C4-2B (cell line): ENCODE results near the gene MFN2.

ENCODE experiments used
- H3K27ac ChIP-seq: fragments of 450-650 bp; 2 replicates; pipeline ENCODE4 v1.5.1; 2017
- CTCF ChIP-seq: fragments of 450-650 bp; conservative IDR thresholded peaks from 2 replicates; pipeline ENCODE4 v1.5.1; 2017; ENCODE audit warnings: mild to moderate bottlenecking
- ZFX ChIP-seq: fragments of 450-650 bp; IDR thresholded peaks from 2 replicates; pipeline ENCODE4 v1.6.1; 2017

MFN2 gene

DNA sequence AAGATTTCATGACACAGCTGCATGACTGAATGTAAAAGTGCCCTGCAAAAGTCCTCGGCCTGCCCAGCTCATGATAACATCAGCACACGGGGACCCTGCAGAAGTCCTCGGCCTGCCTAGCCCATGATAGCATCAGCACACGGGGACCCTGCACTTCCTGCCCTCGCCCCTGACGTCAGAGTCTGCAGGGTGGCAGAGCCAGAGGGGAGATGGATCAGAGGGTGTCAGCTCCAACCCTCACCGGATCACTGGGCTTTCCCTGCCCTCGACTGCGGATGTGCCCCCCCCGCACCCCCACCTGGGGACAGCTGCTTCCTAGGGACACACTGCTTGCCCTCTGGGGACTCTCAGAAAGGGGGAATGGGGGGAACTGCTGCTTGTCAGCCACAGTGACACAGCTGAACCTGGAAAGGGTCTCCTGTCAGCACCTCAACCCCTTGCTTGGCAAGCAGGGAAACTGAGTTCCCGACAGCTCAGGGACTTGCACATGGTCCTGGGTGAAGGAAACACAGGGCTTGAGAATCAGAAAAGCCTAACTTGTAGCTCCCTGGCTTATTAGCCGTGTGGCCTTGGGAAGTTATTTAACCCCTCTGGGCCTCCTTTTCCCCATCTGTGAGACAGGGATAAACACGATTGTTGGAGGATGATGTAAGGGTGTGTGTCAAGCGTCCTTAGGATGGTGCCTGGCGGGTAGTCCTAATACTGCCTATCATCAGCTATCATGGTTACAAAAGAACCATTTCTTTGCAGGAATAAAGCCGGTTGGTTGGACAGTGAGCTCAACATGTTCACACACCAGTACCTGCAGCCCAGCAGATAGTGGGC is 30.7 kb downstream of the MFN2 start:
- no peak for TF ChIP-seq CTCF
- no peak for TF ChIP-seq ZFX
- no peak overlapping the region for H3K27ac ChIP-seq

DNA sequence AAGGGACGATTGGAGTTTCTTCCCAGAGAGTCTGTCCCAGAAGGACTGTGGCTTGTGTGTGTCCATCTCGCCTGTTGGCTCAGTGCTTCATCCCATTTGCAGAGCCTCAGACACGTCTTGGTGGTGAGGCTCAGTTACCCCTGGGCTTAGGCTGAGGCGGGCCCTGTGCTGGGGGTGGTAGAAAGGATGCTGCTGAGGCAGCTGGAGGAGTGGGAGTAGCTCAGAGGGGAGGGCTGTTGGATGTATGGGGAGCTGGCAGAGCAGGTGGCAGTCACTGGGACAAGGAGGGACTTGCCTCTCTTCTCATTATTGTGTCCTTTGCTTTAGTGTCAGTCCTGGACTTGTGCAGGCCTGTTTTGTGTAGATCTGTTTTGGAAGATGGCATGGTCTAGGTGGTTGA is 31.8 kb downstream of the MFN2 start:
- H3K27ac ChIP-seq = no peak overlapping the region
- no peak for TF ChIP-seq CTCF
- TF ChIP-seq ZFX = no peak

GRCh38 chr1:12012560-12013316 is 32.5 kb downstream of the MFN2 start:
- no peak overlapping the region for H3K27ac ChIP-seq
- TF ChIP-seq ZFX = no peak
- TF ChIP-seq CTCF = no peak

DNA sequence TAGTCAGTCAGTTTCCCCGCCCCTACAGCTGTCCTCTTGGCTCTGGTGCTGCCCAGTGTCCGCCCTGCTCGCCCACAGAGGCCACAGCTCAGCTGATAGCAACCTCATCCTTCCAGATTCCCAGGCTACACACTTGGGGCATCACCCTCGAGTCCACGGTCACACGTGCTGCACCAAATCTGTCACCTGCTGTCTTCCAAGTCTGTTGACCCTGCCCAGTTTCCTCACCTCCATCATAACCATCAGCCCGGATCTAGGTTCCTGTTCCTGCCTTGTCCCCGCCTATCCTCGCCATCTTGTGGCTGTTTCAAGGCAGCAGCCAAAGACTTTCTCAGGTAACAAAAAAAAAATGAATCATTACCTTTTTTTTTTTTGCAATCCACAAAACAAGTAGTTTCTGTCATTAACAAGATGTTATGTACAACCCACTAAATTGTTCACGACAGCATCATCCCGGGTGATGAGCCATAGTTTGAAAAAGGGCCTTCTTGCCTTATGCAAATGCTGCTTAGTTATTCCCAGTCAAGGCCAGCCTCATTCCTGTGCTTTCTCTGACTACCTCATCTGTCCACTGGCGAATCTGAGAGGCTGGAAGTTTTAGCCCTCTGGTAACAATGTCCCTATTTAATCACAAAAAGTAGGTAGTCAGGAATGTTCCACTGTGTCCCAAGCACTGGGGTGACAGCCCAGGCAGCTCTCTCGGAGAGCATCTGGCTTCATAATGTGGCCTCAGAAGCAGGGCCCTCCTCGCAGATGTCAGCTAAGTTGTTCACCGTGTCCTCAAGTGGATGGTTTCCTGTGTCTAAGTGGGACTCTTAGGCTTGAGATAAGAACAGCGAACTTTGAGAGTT is 34.1 kb downstream of the MFN2 start:
- TF ChIP-seq ZFX = no peak
- TF ChIP-seq CTCF = no peak
- H3K27ac ChIP-seq = no peak overlapping the region

- TF ChIP-seq ZFX (no peak), CTCF (no peak)
- H3K27ac ChIP-seq = no peak overlapping the region
These were observed 34.8 kb downstream of the MFN2 start for GRCh38 chr1:12015001-12015491.

GRCh38 chr1:12015499-12015898 is 35.3 kb downstream of the MFN2 start:
- no peak for TF ChIP-seq CTCF
- TF ChIP-seq ZFX = no peak
- no peak overlapping the region for H3K27ac ChIP-seq
